GM03348 (cell line): ENCODE results near the gene BBX.
"Not testable (repeated sequence)": the region's sequence is repeated elsewhere in the genome, so short reads cannot be mapped to it uniquely, and the experiment has no call there.

Experiments used
- DNase-seq: peaks from one replicate; pipeline ENCODE4 v3.0.0; 2012; ENCODE audit warnings: low spot score

The BBX gene

GRCh38 chr3:107800710-107801109 lies 277.9 kb downstream of the BBX start:
- no peak for DNase-seq

- DNase-seq, result no peak
These were observed 280.4 kb downstream of the BBX start for GRCh38 chr3:107803170-107803569.

GRCh38 chr3:107806021-107806420 lies 283.3 kb downstream of the BBX start:
- DNase-seq, result no peak

GRCh38 chr3:107806536-107806935 lies 283.8 kb downstream of the BBX start:
- DNase-seq, result no peak

- DNase-seq, result no peak
These were observed 287.7 kb downstream of the BBX start for GRCh38 chr3:107810171-107811071.

- DNase-seq, result peak; percentile 15
These were observed 290.3 kb downstream of the BBX start for GRCh38 chr3:107813026-107813425.

- no peak for DNase-seq
These were observed 293.3 kb downstream of the BBX start for GRCh38 chr3:107816107-107816506.

GRCh38 chr3:107817076-107817475 lies 294.3 kb downstream of the BBX start:
- DNase-seq, result no peak

- no peak for DNase-seq
These were observed 295.3 kb downstream of the BBX start for GRCh38 chr3:107818025-107818424.

- no peak for DNase-seq
These were observed 296.9 kb downstream of the BBX start for GRCh38 chr3:107819656-107820055.

- no peak for DNase-seq
These were observed 299.5 kb downstream of the BBX start for GRCh38 chr3:107822308-107822707.

GRCh38 chr3:107824822-107825371 lies 302.1 kb downstream of the BBX start:
- no peak for DNase-seq

- DNase-seq, result no peak
These were observed 302.8 kb downstream of the BBX start for GRCh38 chr3:107825556-107825955.

GRCh38 chr3:107826727-107827126 lies 304.0 kb downstream of the BBX start:
- no peak for DNase-seq

GRCh38 chr3:107829185-107829584 lies 306.4 kb downstream of the BBX start:
- DNase-seq, result no peak

- DNase-seq, result no peak
These were observed 308.8 kb downstream of the BBX start for GRCh38 chr3:107831590-107831989.

- no peak for DNase-seq
These were observed 310.3 kb downstream of the BBX start for GRCh38 chr3:107833043-107833442.

GRCh38 chr3:107833722-107834416 lies 311.1 kb downstream of the BBX start:
- DNase-seq, result no peak

GRCh38 chr3:107835001-107835400 lies 312.2 kb downstream of the BBX start:
- DNase-seq, result not testable (repeated sequence)

GRCh38 chr3:107837895-107838612 lies 315.3 kb downstream of the BBX start:
- no peak for DNase-seq

GRCh38 chr3:107841831-107842230 lies 319.1 kb downstream of the BBX start:
- DNase-seq, result peak; percentile 28

- no peak for DNase-seq
These were observed 320.2 kb downstream of the BBX start for GRCh38 chr3:107842940-107843339.
